Neuron (in vitro differentiated cells): ENCODE measurements around the gene FOXO3.
A peak's percentile ranks its signal among the peaks of the same experiment; 100 is the strongest.

Experiments
- H2AFZ ChIP-seq: one replicate; pipeline ENCODE4 v1.6.1; 2013; ENCODE audit warnings: low read depth, mild to moderate bottlenecking, inconsistent platforms, low read length, moderate library complexity
- H3K27me3 ChIP-seq: one replicate; pipeline ENCODE4 v1.6.1; 2013; ENCODE audit warnings: low read length; ENCODE audit not compliant: insufficient read depth
- H3K36me3 ChIP-seq: one replicate; pipeline ENCODE4 v1.6.1; 2013; ENCODE audit warnings: low read length; ENCODE audit not compliant: insufficient read depth
- H3K4me1 ChIP-seq: one replicate; pipeline ENCODE4 v1.6.1; 2013; ENCODE audit warnings: low read length; ENCODE audit not compliant: insufficient read depth
- H3K4me3 ChIP-seq: 2 replicates; pipeline ENCODE4 v1.5.1; 2013; ENCODE audit warnings: mild to moderate bottlenecking, low read length, moderate library complexity
- H3K9me3 ChIP-seq: one replicate; pipeline ENCODE4 v1.6.1; 2013; ENCODE audit warnings: low read length

The FOXO3 gene

GRCh38 chr6:108585921-108586536 is 25.3 kb downstream of the FOXO3 start:
- Histone ChIP-seq H3K27me3 (no peaks in the 10 kb centered on the region), H3K4me3 (no peak overlapping the region), H3K4me1 (peaks cover 36% of the 10 kb centered on the region), H3K36me3 (no peaks in the 10 kb centered on the region), H2AFZ (no peak overlapping the region), H3K9me3 (no peaks in the 10 kb centered on the region)

- Histone ChIP-seq H3K4me3 (no peak overlapping the region), H3K27me3 (no peaks in the 10 kb centered on the region), H3K9me3 (no peaks in the 10 kb centered on the region), H3K4me1 (peaks cover 29% of the 10 kb centered on the region), H2AFZ (no peak overlapping the region), H3K36me3 (no peaks in the 10 kb centered on the region)
Observed at GRCh38 chr6:108587258-108588059, 26.7 kb downstream of the FOXO3 start.

GRCh38 chr6:108588586-108588985 is 27.9 kb downstream of the FOXO3 start:
- Histone ChIP-seq H3K27me3 (no peaks in the 10 kb centered on the region), H3K36me3 (no peaks in the 10 kb centered on the region), H2AFZ (peak overlapping the region; percentile 4), H3K4me1 (peaks cover 29% of the 10 kb centered on the region), H3K9me3 (no peaks in the 10 kb centered on the region), H3K4me3 (no peak overlapping the region)

GRCh38 chr6:108589244-108589791 is 28.6 kb downstream of the FOXO3 start:
- H3K4me1 ChIP-seq, result peaks cover 29% of the 10 kb centered on the region
- H2AFZ ChIP-seq, result peak overlapping the region; percentile 4
- H3K36me3 ChIP-seq, result no peaks in the 10 kb centered on the region
- H3K9me3 ChIP-seq, result no peaks in the 10 kb centered on the region
- no peaks in the 10 kb centered on the region for H3K27me3 ChIP-seq
- H3K4me3 ChIP-seq, result peak overlapping the region; percentile 22

- H3K9me3 ChIP-seq, result no peaks in the 10 kb centered on the region
- no peak overlapping the region for H2AFZ ChIP-seq
- H3K4me1 ChIP-seq, result peaks cover 29% of the 10 kb centered on the region
- no peak overlapping the region for H3K4me3 ChIP-seq
- no peaks in the 10 kb centered on the region for H3K27me3 ChIP-seq
- no peaks in the 10 kb centered on the region for H3K36me3 ChIP-seq
Observed at GRCh38 chr6:108591040-108591816, 30.5 kb downstream of the FOXO3 start.

GRCh38 chr6:108592371-108593337 is 31.9 kb downstream of the FOXO3 start:
- peaks cover 26% of the 10 kb centered on the region for H3K4me1 ChIP-seq

GRCh38 chr6:108594151-108594550 is 33.4 kb downstream of the FOXO3 start:
- Histone ChIP-seq H2AFZ (no peak overlapping the region), H3K36me3 (no peaks in the 10 kb centered on the region), H3K4me1 (peaks cover 12% of the 10 kb centered on the region), H3K9me3 (no peaks in the 10 kb centered on the region), H3K4me3 (no peak overlapping the region), H3K27me3 (no peaks in the 10 kb centered on the region)

More at GRCh38 chr6:108592371-108593337, 31.9 kb downstream of the FOXO3 start:
- H2AFZ ChIP-seq, result no peak overlapping the region
- no peaks in the 10 kb centered on the region for H3K27me3 ChIP-seq
- H3K36me3 ChIP-seq, result no peaks in the 10 kb centered on the region
- no peaks in the 10 kb centered on the region for H3K9me3 ChIP-seq
- no peak overlapping the region for H3K4me3 ChIP-seq

GRCh38 chr6:108594640-108595039 is 33.9 kb downstream of the FOXO3 start:
- H3K4me1 ChIP-seq, result peaks cover 7% of the 10 kb centered on the region

GRCh38 chr6:108596956-108597355 is 36.2 kb downstream of the FOXO3 start:
- Histone ChIP-seq H2AFZ (no peak overlapping the region), H3K9me3 (no peaks in the 10 kb centered on the region), H3K4me3 (no peak overlapping the region), H3K4me1 (no peaks in the 10 kb centered on the region), H3K36me3 (no peaks in the 10 kb centered on the region), H3K27me3 (no peaks in the 10 kb centered on the region)

More at GRCh38 chr6:108594640-108595039, 33.9 kb downstream of the FOXO3 start:
- H2AFZ ChIP-seq, result no peak overlapping the region
- no peaks in the 10 kb centered on the region for H3K27me3 ChIP-seq
- no peaks in the 10 kb centered on the region for H3K9me3 ChIP-seq
- no peaks in the 10 kb centered on the region for H3K36me3 ChIP-seq
- no peak overlapping the region for H3K4me3 ChIP-seq

GRCh38 chr6:108597572-108598304 is 37.0 kb downstream of the FOXO3 start:
- H3K36me3 ChIP-seq, result no peaks in the 10 kb centered on the region
- no peak overlapping the region for H3K4me3 ChIP-seq
- no peaks in the 10 kb centered on the region for H3K9me3 ChIP-seq
- H3K27me3 ChIP-seq, result no peaks in the 10 kb centered on the region
- H3K4me1 ChIP-seq, result no peaks in the 10 kb centered on the region
- H2AFZ ChIP-seq, result no peak overlapping the region

- no peaks in the 10 kb centered on the region for H3K36me3 ChIP-seq
- no peaks in the 10 kb centered on the region for H3K4me1 ChIP-seq
- H3K27me3 ChIP-seq, result no peaks in the 10 kb centered on the region
- H2AFZ ChIP-seq, result no peak overlapping the region
- H3K9me3 ChIP-seq, result no peaks in the 10 kb centered on the region
- no peak overlapping the region for H3K4me3 ChIP-seq
Observed at GRCh38 chr6:108598305-108598863, 37.7 kb downstream of the FOXO3 start.
